NCI-H526 (cell line): ENCODE measurements around the gene ADGRF3.
"Not testable (repeated sequence)": the region's sequence is repeated elsewhere in the genome, so short reads cannot be mapped to it uniquely, and the experiment has no call there.

Experiments used
- DNase-seq, 2 experiments: peaks; one replicate each; lab custom pipeline; 2025; lab: John Stamatoyannopoulos, UW

Gene ADGRF3, protein sequence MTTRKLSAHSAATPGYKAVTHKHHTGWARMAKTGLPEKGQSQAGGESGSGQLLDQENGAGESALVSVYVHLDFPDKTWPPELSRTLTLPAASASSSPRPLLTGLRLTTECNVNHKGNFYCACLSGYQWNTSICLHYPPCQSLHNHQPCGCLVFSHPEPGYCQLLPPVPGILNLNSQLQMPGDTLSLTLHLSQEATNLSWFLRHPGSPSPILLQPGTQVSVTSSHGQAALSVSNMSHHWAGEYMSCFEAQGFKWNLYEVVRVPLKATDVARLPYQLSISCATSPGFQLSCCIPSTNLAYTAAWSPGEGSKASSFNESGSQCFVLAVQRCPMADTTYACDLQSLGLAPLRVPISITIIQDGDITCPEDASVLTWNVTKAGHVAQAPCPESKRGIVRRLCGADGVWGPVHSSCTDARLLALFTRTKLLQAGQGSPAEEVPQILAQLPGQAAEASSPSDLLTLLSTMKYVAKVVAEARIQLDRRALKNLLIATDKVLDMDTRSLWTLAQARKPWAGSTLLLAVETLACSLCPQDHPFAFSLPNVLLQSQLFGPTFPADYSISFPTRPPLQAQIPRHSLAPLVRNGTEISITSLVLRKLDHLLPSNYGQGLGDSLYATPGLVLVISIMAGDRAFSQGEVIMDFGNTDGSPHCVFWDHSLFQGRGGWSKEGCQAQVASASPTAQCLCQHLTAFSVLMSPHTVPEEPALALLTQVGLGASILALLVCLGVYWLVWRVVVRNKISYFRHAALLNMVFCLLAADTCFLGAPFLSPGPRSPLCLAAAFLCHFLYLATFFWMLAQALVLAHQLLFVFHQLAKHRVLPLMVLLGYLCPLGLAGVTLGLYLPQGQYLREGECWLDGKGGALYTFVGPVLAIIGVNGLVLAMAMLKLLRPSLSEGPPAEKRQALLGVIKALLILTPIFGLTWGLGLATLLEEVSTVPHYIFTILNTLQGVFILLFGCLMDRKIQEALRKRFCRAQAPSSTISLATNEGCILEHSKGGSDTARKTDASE

DNA sequence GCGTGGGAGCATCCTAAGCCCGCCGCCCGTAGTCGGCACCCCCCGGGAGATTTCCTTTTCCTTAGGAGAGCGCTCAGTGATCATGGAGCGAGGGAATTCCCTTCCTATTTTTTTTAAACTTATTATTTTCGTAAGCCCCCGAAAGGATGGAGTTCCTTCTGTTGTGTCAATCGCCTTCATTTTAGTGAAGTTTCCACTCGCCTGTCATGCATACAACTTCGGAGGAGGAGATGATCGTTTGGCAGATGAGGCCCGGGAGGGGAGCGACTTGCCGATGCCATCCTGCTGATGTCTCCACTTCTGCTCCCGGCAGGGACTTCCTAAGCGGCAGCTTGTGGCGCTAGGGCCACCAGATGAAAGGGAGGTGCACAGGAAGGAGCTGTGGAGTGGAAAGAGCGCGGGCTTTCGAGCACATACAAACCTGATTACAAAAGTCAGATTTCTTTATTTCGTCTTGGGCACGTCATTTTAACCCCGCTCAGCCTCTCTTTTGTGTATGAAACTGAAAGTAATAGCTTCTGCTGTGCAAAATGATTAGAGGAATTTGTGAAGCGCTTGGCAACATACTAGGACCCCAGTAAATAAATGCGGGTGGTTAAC lies at the start of gene ADGRF3:
Gene ADGRF3, minus strand, starts transcription at position 336 of the 600 bp plus-strand sequence. CDS start 555 bp downstream, outside the sequence.
- DNase-seq: peak; percentile 53 to 72

DNA sequence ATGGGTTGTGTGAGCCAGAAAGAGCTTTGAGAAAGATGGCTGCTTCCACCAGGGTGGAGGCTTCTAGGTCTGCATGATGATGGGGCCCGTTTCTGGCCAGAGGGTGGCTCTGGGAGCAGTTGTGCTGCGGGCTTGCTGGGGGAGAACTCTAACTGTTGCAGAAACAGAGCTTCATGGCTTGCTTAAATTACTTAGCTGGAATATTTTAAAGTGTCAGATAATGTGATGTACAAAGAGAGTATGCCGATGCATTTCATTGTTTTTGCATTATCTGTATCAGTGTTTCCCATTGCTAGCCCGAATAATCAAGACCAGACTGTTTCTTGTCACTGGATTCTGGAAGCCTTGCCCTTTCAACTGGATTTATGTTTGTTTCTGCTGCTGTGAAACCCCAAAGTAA lies 48.8 kb upstream of the ADGRF3 start:
- DNase-seq: no peak

DNA sequence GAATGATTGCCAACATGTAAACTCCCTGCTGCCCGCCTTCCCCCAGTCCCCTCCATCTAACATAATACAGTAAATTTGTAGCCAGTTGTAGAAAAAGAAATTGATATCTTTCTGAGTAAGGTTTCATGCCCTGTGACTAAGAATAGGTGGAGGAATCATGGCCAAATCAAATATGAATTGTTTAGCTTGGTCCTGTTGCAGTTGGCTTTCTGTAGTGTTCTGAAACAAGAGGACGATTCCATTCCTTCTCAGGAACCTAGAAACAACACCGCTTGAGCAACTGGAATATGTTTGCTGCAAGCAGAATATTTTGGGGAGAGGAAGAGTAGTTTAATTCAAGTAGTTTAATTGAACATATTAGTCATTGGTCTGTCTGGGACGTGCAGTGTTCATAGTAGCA lies 48.1 kb upstream of the ADGRF3 start:
- no peak for DNase-seq

DNA sequence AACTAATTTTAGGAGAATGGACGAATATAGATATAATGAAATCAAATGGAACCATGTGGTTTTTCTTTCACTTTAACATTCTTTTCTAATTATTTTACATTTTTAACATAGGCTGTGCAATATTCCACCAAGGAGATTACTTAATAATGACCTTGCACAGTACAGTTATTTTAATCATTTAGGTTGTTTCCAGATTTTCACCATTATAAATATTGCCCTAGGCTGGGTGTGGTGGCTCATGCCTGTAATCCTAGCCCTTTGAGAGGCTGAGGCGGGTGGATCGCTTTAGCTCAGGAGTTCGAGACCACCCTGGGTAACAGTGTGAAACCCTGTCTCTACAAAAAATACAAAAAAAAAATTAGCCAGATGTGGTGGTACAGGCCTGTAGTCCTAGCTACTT lies 40.6 kb upstream of the ADGRF3 start:
- DNase-seq: no peak

DNA sequence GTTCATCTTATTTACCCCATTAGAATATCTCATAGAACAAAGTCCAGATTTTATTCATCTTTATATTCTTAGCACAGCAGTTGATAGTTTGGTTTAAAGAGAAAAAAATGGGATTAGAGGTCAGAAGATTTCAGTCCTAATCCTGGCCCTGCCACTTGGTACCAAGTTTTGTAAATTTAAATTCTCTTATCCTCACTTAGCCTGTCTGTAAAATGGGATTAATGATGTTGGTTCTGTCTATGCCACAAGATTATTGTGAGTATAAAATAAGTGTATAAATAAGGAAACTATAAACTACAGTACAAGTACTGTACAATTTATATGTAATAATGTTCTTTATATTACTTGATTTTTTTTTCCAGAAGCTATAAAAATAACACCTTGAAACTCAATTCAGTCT lies 38.0 kb upstream of the ADGRF3 start:
- no peak for DNase-seq

DNA sequence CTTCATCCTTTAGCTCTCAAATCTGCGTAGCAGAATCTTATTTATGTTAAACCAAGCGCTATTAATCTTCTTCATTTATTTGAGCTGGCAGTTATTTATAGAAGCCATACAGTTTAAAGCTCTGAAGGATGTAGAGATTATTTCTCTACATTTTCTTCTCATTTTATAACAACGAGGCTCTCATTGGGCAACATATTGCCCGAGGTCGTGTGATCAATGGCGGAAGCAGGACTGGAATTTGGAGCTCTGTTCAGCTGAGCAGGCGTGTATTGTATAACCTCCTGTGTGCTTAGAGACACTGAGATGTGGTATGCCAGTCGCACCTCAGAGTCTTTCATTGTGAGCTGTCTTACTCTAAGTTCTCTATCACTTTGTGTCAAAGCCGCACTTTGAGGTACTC lies 37.6 kb upstream of the ADGRF3 start:
- DNase-seq: no peak

DNA sequence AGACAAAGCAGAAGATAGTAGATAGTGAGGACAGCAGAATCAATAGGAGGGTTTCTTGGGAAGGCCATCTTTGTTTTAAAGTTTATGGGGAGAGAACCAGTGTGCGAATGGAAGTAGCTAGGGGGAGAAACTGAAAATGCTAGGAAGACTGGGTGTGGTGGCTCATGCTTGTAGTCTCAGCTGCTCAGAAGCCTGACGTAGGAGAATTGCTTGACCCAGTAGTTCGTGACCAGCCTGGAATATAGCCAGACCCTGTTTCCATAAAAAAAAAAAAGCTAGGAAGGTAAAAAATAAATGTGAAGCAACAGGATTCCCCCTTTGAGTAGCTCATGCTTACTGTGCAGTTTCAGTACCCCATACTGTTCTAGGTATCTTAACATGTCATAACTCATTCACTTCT lies 36.0 kb upstream of the ADGRF3 start:
- no peak for DNase-seq

DNA sequence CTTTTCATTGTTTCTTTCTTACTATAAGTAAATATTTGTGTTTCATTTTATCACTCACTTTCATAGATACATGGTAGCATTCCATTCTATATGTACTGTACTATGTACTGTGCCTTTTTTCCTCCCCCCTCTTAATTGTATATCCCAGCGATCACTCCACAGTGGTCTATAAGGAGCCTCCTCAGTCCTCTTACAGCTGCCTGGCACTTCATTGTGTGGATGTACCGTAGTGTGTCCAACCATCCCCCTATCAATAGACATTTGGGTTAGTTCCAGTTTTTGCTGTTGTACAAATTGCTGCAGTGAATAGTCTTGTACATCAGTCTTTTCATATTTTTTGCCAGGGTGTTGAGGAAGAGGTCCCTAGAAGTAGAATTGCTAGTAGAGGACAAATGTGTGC lies 33.7 kb upstream of the ADGRF3 start:
- no peak for DNase-seq

DNA sequence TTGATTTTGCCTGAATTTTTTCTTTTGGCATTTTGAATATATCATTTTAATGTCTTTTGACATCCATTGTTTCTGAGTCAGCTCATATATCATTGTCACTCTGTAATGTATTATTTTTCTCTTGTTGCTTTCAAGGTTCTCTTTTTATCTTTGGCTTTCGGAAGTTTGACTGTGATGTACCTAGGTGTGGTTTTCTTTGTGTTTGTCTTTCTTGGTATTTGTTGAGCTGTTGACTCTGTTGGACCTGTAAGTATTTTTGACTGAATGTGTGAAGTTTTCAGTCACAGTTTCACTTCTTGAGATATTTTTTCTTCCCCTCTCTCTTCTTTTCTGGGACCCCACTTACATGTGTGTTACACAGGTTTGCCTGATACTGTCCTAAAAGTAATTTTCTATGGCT lies 30.2 kb upstream of the ADGRF3 start:
- no peak for DNase-seq

DNA sequence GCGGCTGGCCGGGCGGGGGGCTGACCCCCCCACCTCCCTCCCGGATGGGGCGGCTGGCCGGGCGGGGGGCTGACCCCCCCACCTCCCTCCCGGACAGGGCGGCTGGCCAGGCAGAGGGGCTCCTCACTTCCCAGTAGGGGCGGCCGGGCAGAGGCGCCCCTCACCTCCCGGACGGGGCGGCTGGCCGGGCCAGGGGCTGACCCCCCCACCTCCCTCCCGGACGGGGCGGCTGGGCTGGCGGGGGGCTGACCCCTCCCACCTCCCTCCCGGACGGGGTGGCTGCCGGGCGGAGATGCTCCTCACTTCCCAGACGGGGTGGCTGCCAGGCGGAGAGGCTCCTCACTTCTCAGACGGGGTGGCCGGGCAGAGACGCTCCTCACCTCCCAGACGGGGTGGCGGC lies 24.3 kb upstream of the ADGRF3 start:
- not testable (repeated sequence) for DNase-seq

DNA sequence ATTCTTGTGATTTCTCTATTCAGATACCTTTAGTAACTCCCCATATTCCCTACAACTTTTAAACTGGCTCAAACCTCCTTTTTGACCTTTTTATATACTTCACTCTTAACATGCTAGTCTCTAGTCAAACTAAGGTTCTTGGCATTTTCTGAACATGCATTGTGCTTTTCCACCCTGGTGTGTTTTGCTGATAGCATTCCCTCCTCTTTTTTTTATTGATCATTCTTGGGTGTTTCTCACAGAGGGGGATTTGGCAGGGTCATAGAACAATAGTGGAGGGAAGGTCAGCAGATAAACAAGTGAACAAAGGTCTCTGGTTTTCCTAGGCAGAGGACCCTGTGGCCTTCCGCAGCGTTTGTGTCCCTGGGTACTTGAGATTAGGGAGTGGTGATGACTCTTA lies 23.1 kb upstream of the ADGRF3 start:
- not testable (repeated sequence) for DNase-seq

DNA sequence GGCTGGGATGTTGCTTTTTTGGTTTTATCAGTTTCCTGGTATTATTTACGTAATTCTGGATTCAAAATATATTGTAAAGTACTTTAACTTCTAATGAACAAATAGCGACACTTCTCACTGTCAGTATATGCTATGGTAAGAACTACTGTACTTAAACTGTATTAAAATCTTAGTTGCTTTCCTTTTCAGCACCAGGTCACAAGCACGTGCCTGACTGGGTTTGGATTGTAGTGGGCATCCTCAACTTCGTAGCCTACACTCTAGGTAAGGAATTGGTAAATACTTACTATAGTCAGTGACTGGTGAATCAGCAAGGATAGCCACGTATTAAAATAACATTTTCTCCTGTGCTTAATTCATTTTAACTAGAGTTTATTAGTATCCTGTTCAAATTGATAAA lies 20.4 kb upstream of the ADGRF3 start:
- no peak for DNase-seq

DNA sequence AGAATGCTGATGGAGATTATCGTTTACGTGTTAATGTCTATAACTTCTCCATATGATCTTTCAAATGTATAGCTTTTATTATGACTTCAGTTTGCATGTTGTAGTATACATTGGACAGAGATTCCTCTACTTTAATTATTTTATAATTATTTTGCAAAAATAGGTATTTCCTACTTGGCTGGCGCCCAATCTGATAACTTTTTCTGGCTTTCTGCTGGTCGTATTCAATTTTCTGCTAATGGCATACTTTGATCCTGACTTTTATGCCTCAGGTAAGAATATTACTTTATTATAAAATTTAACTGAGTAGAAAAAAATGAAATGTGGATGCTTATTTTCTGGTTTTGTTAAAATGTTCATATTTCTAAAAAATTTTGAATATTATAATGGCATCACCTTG lies 18.1 kb upstream of the ADGRF3 start:
- DNase-seq: no peak

DNA sequence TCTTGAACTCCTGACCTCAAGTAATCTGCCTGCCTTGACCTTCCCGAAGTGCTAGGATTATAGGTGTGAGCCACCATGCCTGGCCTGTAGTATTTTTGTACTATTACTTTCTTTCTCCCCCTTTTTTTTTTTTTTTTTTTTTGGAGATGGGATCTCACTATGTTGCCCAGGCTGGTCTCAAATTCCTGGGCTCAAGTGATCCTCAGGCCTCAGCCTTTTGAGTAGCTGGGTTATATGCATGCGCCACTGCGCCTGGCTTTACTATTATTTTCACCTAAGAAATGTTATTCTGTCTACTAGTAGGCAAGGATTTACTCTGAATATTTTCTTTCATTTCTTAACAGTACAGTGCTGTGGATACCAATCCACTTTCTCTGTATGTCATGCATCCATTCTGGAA lies 17.4 kb upstream of the ADGRF3 start:
- DNase-seq: no peak

DNA sequence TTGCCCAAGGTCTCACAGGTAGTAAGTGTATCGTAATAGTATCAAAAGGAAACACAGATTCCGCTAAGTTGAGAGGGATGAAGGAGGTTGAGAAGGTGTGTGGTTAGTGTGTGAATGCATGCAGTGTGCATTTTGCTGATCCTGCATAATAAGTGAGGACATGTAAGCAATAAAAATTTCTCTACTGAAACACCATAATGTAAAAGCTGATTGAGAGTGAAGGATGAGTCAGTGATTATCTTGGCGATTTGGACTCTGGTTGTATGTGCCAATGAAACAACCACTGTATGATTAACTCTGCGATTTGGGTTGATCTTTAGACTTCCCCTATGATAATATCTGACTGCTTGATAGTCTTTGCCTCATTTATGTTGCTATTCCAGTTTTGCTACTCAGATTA lies 16.7 kb upstream of the ADGRF3 start:
- DNase-seq: no peak

DNA sequence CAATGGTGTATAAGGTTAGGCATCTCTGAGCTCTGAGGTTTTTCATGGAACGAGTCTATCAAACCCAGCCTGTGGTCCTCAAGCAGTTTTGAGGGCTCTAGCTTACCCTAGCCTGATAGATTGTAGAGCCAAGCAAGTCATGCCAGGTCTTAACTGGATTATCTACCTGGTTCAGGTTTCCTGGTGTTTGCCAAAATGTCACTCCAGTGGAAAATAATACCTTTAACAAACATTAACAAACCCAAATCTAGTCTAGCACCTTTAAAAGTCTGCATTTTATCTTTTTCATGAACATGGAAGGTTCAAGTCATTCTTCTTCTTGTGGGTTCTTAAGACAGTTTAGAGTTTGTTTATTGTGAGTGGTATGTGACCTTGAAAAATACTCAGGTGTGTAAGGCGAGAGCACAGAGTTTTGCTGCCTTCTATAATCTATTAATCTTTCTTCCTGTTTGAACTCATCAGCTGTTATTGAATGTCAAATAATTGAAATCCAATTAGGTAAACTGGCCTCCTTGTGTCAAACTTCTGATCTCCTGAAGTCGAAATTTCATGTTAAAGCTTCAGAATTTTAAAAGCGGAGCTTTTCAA lies 13.4 kb upstream of the ADGRF3 start:
- no peak for DNase-seq

DNA sequence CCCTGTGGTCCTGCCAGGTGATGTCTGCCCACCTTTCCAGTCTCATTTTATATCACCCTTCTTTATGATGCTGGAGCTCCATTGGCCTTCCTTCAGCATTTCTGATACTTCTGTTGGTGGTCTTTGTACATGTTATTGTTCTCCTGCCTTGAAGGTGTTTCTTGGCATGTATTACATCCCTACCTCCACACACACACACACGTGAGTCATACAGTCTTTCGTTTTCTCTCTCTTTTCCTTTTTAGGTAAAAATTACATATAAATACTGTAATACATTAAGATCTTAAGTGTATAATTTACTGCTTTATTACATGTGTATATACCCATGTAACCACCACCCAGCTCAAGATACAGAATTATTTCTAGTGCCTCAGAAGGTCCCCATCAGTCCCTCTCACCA lies 10.2 kb upstream of the ADGRF3 start:
- no peak for DNase-seq

DNA sequence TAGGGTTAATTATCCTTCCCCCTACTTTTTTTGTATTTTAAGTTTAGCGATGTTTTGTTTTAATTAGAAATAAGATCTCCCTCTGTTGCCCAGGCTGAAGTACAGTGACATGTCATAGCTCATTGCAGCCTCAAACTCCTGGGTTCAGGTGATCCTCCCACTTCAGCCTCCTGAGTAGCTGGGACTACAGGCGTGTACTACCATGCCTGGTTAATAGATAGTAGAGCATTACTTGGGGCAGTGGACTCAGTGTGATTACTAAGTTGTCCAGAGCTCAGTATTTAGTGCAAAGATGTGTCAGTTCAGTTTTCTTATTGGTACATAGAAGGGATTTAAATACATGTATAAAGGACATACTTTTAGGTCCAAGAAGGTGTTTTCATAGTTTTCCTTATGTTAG lies 9.5 kb upstream of the ADGRF3 start:
- DNase-seq: no peak

DNA sequence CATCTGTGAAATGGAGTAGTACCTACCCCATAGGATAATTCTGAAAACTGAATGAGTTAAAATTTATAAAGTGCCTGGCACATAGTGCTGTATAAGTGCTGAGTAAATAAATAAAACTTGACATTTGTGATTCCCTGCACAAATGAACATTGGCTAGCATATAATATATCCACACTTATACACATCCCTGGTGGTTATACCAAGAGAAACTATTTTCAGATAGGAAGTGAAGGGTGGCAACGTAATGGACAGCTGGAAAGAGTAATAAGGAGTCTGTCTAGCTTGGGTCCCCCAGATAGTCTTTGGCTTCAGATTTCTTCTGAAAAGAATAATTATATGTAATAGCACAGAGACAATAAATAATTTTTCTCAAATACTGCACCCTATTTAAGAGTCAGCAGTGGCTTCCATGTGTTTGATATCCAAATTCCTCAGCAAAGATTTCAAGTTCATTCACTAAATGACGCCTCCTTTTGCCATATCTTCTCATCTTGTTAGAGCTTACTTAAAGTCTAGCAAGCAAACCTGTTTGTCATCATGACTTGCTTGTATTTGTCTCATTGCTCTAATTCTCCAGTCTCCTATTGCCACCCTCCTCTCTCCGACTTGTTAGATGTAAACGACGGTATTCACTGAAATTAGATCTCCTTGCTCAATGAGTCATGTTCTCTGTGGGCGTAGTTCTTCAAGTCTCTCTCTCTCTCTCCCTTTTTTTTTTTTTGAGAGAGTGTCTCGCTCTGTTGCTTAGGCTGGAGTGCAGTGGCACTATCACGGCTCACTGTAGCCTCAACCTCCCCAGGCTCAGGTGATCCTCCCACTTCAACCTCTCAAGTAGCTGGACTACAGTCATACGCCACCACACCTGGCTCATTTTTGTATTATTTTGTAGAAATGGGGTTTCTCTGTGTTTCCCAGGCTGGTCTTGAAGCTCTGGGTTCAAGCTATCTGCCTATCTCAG lies 8.7 kb upstream of the ADGRF3 start:
- DNase-seq: no peak

DNA sequence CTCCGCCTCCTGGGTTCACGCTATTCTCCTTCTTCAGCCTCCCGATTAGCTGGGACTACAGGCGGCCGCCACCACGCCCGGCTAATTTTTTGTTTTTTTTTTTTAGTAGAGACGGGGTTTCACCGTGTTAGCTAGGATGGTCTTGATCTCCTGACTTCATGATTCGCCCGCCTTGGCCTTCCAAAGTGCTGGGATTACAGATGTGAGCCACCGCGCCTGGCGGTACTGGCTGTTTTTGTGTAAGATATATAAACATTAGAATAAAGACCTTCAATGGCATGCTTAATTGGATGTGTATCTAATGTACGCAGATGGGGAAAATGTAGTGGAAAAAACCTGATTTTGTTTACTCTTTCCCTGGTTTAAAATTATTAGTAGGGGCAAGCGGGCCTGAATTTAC lies 7.9 kb upstream of the ADGRF3 start:
- DNase-seq: not testable (repeated sequence)

DNA sequence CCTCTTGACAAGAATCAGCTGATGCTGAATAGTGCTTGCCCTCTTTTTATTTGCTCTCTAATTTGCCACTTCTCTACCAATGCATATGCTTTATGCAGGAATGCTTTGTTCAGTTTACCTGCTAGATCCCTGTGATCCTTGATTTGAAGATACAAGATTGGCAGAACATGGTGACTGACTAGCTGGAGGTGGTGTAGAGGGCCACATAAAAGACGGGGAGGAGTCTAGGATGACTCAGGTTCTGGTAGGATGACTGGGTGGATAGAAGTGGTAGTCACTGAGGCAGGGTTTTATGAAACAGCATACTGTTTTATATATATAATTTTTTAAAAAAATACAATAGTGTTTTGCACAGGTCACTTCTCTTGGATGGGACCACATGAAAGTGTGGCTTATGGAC lies 6.3 kb upstream of the ADGRF3 start:
- DNase-seq: no peak
